GM21825 (cell line): ENCODE measurements around the gene PHF1.
A peak's percentile ranks its signal among the peaks of the same experiment; 100 is the strongest.

Experiments
- ATAC-seq: cut with Tn5 transposase; IDR thresholded peaks from one replicate; pipeline ENCODE4 v1.9.1; 2021; ENCODE audit warnings: mild to moderate bottlenecking, moderate library complexity; ENCODE audit not compliant: unreplicated experiment

The PHF1 gene

DNA sequence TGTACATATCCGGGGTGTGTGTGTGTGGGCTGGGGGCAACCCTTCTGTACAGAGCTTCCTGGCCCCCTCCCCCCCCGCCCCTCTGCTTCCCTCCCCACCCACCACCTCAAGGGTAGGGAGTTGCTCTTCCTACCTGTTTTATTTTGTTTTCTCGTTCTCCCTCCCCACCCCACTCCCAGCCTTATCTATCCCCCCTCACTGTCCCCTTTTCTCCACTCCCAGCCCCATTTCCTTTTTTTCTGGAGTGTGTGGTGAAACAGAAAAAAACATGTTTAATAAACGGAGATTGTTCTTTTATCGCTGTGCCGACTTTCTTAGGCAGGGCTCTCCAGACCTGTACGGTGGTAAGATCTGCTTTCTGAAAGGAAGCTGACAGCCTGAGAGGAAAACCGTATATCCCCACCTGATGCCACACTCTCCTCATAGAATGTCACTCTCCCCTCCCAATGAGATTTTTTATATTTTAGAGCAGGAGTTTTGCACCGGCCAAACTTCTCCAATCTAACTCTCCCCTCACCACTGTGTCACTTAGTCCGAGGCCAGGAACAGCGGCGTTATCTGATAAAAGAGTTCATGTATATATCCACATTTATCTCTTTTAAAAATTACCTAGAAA, 42.7 kb downstream of the PHF1 start:
- no peak for ATAC-seq

DNA sequence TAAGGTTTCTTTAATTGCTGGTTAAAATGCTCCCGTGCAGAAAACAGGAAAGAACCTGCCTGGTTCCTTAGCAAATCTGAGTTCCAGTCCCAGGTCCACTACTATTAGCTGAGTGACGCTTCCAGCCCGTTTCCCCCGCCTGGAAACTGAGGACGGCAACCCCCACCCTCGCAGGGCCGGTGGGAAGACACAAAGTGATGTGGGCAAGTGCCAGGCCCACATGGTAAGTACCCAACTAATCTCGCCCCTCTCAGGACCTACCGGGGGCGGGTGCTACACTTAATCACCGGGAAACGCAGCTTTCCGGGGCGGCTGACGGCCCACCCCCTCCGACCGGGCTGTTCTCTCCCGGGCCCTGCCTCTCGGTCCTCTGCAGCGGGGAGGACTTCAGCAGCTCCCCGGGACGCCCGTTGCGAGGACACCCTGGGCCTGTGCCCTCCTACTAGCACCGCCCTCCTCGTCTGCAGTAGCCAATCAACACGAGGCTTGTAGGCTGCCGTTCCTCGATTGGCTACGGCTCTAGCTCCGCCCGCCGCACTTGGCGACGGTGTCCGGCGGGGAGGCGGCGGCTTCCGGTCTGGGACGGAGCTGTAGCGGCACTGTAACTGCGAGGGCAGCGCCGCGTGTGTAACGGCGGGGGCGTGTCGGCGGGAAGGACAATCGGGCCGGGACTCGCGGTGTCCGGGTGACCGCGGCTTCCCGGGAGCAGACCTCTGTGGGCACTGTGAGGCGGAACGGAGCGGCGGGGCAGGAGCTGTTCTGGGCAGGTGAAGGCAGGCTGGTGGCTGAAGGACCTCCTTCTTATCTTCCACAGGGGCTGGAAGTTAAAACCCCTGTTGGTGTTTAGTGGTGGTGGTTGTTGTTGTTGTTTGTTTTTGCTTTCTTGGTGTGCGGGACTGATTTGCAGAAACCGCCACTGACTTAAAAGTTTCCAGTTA, 43.5 kb downstream of the PHF1 start, which contains the start of gene ZBTB9:
Gene ZBTB9 (plus strand): TSS at position 568 of the 938 bp plus-strand sequence. CDS start 525 bp downstream, outside the sequence.
- peak; percentile 93 for ATAC-seq

DNA sequence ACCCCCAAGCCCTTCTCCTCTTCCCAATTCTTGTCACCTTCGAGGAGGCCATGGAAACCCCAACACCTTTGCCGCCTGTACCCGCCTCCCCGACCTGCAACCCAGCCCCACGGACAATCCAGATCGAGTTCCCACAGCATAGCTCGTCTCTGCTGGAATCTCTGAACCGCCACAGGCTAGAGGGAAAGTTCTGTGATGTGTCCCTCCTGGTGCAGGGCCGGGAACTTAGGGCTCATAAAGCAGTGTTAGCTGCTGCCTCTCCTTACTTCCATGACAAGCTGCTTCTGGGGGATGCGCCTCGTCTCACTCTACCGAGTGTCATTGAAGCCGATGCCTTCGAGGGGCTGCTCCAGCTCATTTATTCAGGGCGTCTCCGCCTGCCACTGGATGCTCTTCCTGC, 44.2 kb downstream of the PHF1 start:
- ATAC-seq = no peak

- ATAC-seq = no peak
Observed at GRCh38 chr6:33456156-33456555, 45.3 kb downstream of the PHF1 start.

- no peak for ATAC-seq
Observed at GRCh38 chr6:33458676-33459075, 47.9 kb downstream of the PHF1 start.

- ATAC-seq = no peak
Observed at GRCh38 chr6:33459226-33459625, 48.4 kb downstream of the PHF1 start.
